OCI-LY1 (cell line): ENCODE measurements around the gene LRP8.

ENCODE experiments used
- EZH2 ChIP-seq: fragments of 200-600 bp; sonication (generic), shearing (Covaris generic); IDR thresholded peaks from 2 replicates; pipeline ENCODE4 v1.8.0; 2017; ENCODE audit warnings: borderline replicate concordance, mixed run types, mild to moderate bottlenecking, antibody characterized with exemption, low read length, moderate library complexity, mixed read lengths
- TF ChIP-seq, protein P1 (sequence below): fragments of 200-600 bp; sonication (generic), shearing (Covaris generic); IDR thresholded peaks from 2 replicates; pipeline ENCODE4 v1.5.1; 2017; ENCODE audit warnings: mild to moderate bottlenecking, antibody characterized with exemption, low read length, moderate library complexity, mixed read lengths

DNA sequence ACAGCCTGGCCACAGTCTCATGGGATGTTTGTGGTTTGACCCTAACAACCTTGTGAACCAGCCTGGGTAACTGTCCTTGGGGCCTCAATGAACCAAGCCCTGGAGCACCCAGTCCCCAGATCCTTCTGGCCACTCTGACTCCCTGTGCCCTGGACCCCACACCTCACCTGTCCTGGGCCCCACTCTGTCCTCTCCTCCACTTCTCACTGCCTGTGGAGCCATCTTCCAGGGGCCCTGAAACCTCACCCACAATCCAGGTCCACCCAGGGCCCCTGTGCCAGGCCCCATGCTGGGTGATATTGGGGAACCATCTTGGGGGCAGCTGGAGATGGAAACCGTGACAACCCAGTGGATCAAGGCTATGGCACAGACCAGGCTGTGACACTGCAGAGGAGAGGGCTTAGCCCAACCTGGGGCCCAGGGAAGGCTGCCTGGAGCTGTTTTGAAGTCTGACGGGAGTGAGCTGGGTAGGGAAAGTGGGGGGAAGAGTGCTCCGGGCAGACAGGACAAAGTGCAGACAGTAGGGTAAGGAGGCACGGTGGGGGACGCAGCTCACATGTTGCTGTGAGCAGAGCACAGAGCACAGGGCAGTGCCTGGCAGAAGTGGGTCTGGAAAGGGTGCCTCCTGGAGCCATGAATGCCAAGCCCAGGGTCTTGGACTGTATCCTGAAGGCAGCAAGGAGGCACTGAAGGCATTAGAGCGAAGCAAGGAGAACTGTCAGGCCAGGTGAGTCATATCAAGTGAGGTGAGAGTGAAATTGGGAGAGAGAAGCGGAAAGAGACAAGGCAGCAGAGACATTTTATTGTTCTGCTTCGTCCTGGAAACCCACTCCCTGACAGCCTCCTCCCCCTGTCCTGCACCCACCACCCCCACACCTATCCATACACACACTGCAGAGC, 12.1 kb upstream of the LRP8 start:
- TF ChIP-seq, protein P1, sequence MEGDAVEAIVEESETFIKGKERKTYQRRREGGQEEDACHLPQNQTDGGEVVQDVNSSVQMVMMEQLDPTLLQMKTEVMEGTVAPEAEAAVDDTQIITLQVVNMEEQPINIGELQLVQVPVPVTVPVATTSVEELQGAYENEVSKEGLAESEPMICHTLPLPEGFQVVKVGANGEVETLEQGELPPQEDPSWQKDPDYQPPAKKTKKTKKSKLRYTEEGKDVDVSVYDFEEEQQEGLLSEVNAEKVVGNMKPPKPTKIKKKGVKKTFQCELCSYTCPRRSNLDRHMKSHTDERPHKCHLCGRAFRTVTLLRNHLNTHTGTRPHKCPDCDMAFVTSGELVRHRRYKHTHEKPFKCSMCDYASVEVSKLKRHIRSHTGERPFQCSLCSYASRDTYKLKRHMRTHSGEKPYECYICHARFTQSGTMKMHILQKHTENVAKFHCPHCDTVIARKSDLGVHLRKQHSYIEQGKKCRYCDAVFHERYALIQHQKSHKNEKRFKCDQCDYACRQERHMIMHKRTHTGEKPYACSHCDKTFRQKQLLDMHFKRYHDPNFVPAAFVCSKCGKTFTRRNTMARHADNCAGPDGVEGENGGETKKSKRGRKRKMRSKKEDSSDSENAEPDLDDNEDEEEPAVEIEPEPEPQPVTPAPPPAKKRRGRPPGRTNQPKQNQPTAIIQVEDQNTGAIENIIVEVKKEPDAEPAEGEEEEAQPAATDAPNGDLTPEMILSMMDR = no peak
- TF ChIP-seq EZH2 = no peak
